Ureter (tissue), 1 donor: ENCODE measurements around the gene LEO1. TPM values are rescaled to one million over a fixed set of nuclear protein-coding genes. Genes with fewer than 3 reads are reported as not detected.
A peak's percentile ranks its signal among the peaks of the same experiment; 100 is the strongest.
"Not testable (repeated sequence)": the region's sequence is repeated elsewhere in the genome, so short reads cannot be mapped to it uniquely, and the experiment has no call there.

ENCODE experiments used
- DNase-seq: peaks from one replicate; pipeline ENCODE4 v3.0.0-alpha.2; 2020; ENCODE audit warnings: low spot score
- total RNA-seq: library from RNA; stranded (reverse); gene quantifications from one replicate; pipeline ENCODE4 v1.2.4, GENCODE V29; 2023
- donor health status: DM: yes; HTN: yes; CAD: no.

LEO1 gene
- total RNA-seq, 1 donor from 2014 or later, result 23.1 TPM

- no peak for DNase-seq
These were observed 32.1 kb upstream of the LEO1 start for GRCh38 chr15:52003710-52004109.

DNA sequence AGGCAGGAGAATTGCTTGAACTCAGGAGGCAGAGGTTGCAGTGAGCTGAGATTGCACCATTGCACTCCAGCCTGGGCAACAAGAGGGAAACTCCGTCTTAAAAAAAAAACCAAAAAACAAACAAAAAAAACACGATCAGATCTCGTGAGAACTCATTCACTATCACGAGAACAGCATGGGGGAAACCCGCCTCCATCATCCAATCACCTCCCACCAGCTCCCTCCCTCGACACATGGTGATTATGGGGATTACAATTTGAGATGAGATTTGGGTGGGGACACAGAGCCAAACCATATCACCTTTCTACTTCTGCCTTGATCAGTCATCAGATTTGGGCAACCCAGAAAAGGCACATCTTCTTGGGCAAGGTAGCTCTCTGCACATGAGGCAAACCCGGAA lies 31.5 kb upstream of the LEO1 start:
- DNase-seq, result not testable (repeated sequence)

- no peak for DNase-seq
These were observed 30.8 kb upstream of the LEO1 start for GRCh38 chr15:52002351-52002750.

DNA sequence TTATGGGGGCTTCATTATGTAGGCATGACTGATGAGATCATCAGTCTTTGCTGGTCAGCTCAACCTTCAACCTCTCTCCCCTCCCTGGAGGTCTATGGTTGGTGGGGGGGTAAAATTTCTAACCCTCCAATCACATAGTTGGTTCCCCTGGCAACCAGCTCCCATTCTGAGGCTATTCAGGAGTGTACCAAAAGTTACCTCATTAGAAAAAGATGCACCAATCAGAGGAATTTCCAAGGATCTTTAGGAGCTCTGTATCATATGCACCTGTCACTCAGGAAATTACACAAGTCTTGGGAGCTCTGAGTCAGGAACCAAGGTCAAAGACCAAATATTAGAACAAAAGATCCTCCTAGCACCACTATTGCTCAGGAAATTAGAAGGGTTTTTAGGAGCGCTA lies 21.4 kb upstream of the LEO1 start:
- no peak for DNase-seq

- DNase-seq, result no peak
These were observed 19.6 kb upstream of the LEO1 start for GRCh38 chr15:51991141-51991540.

- no peak for DNase-seq
These were observed 11.2 kb upstream of the LEO1 start for GRCh38 chr15:51982770-51983103.

DNA sequence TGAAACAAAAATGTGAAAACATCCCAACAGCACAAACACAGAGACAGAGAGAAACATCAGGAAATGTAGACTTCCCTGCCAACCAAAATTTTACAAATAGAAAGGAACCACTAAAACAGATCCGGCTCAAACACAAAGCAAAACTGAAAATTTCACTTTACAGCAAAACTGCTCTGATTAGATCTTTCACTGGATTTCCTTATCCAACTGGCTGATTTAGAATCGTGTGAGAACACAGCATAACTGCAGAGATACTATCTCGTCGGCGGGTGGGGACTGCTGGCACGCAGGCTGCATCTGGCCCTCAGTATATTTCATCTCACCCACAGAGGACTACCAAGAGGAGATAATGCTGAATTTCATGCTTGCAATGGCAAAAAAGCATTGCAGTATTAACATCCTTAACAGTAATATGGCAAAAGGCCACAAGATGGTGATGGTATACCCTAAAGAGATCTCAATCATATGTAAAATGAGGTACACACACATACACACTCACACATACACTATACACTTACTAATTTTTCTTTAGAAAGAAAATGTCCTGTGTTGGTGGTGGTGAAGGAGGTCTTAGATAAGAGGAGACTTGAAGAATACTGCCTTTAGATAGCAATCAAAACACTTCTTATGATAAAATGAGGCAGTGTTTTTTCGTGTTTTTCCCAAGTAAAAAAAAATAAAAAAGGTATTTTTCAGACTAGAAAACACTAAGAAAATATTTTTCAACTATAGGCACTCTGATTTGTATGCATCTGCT lies 10.6 kb upstream of the LEO1 start:
- DNase-seq, result peak; percentile 64

DNA sequence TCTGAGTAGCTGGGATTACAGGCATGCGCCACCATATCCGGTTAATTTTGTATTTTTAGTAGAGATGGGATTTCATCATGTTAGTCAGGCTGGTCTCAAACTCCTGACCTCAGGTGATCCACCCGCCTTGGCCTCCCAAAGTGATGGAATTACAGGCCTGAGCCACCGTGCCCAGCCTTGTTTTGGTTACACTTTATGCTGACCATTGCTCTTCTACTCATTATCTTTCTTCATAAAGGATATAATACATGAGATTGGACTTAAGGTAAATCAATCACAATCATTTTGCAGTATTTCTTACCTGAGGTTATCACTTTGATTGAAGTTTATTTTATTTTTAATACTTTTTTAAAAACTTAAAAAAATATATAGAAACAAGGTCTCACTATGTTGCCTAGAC lies 2.2 kb upstream of the LEO1 start:
- no peak for DNase-seq

GRCh38 chr15:51973220-51973619 lies 1.6 kb upstream of the LEO1 start:
- DNase-seq, result no peak

DNA sequence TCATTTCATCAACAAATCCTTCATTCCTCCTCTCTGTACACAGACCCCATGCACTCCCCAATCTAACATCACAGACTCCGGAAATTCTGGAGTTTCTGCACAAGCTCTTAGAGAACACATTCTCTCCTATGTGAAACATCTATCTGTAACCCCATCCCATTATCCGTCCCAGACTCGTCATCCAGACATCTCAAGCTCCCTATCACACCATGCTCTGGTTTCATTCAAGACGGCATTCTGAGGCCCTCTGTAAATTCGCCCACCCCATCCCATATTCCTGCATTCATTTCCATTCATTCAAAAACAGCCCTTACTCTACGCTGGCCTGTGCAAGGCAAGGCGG lies 575 bp downstream of the LEO1 start:
- no peak for DNase-seq

DNA sequence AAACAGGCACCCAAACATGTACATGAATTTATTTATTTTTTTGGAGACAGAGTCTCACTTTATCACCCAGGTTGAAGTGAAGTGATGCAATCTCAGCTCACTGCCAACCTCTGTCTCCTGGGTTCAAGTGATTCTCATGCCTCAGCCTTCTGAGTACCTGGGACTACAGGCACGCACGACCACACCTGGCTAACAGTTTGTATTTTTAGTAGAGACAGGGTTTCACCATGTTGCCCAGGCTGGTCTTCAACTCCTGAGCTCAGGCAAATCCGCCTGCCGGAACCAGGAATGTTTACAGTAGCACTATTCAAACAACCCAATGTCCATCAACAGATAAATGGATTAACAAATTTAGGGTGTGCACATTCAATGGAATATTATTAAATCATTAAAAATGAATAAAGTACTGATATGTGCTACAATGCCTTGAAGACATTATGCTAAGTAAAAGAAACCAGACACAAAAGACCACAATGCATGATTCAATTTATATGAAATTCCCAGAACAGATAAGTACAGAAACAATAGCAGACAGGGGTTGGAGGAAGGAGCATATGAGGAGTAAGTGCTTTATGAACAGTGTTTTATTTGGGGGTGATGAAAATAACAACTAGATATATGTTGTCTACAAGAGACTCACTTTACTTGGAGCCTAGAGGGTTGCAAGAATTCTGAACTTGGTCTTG lies 1.3 kb downstream of the LEO1 start:
- DNase-seq, result no peak

DNA sequence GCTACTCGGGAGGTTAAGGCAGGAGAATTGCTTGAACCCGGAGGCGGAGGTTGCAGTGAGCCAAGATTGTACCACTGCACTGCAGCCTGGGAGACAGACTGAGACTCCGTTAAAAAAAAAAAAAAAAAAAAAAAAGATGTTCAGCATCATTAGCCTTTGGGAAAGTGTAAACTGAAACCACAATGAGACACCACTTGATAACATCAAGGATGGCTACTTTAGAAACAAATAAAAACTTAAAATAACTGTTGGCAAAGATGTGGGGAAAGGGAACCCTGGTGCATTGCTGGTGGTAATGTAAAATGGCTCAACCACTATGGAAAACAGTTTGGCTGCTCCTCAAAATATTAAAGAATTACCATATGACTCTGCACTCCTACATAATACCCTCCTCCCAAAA lies 1.9 kb downstream of the LEO1 start:
- no peak for DNase-seq

GRCh38 chr15:51967583-51967982 lies 4.0 kb downstream of the LEO1 start:
- no peak for DNase-seq

DNA sequence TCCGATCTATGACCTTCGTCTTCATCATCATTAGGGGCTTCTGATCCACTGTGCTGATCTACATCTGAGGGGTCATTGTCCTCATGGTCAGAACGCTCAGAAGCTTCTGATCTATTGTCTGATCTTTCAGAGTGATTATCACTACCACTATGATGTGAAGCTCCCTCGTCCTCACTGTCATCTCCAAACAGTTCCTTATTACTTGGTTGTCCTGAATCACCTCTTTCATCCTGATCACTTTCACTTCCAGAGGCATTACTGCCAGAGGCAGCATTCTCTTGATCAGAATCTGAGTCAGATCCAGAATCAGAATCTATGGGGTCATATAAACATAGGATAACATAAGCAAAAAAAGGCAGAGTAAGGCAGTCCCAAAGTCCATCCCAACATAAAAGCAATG lies 5.4 kb downstream of the LEO1 start:
- no peak for DNase-seq

DNA sequence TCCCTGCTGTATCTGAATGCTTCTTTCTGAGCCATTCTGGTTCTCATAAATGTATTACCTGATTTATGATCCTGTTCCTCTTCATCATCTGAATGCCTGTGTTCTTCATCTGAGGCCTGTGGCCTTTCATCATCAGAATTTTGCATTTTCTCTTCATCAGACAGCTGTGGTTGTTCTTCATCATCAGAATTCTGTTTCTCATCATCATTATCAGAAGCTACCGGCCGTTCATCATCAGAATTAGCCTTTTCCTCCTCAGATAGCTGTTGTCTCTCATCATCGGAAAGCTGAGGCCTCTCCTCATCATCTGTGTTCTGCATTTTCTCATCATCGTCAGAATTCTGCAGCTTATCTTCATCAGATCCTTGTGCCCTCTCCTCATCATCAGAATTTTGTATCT lies 5.9 kb downstream of the LEO1 start:
- DNase-seq, result no peak

DNA sequence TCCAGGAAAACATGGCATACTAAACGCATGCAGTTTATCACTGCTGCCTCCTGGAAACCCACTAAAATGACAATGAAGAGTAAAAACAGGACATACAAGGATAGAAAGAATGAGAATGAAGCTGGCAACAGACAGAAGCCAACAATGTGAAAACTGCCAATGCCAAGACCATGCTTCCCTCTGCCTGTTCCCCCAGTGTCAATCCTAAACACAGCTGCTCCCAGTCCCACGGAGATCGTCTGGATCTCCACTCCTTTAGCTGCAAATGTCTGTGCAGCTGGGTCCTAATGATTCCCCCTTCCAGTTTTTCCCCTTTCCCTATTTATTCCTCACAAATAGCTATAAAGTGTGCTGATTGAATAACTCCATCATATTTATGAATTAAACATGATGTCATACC lies 16.1 kb downstream of the LEO1 start:
- DNase-seq, result no peak

DNA sequence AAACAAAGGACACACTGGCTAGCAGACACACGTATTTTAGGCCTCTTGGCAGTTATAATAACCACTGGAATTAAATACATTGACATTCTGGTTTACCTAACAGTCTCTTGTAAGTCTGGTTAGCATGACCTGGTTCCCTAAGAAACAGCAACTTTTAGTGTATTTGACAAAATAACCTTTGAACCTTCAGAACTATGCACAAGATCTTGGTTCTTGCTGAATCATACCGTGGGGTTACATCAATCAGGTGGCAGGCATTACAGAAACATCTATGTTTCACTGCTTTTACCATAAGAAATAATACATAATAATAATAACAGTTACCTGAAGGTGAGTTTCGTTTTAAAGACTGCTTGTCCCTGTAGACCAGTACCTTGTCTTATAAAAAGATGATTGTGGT lies 18.8 kb downstream of the LEO1 start:
- DNase-seq, result no peak

GRCh38 chr15:51947124-51947523 lies 24.5 kb downstream of the LEO1 start:
- DNase-seq, result no peak

- DNase-seq, result no peak
These were observed 32.4 kb downstream of the LEO1 start for GRCh38 chr15:51939216-51939615.

DNA sequence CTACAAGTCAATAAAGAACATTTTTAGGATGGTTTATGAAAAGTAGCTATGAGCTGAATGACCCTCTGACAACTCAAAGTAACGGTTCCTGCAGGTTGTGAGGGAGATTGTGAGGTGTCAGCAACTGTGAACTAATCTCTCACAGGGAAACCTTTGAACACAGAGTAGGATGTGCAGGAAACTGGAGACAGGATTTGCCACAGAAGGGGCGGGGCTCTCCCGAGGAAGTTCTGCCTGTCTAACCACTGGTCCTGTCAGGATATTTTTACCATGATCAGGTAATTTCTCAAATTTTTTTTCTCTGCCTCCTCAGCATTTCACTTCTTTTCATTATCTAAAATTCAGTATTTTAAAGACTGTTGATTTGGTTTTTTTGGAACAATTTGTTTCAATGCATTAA lies 33.3 kb downstream of the LEO1 start:
- DNase-seq, result no peak

GRCh38 chr15:51936105-51936478 lies 35.5 kb downstream of the LEO1 start:
- no peak for DNase-seq

- DNase-seq, result no peak
These were observed 36.0 kb downstream of the LEO1 start for GRCh38 chr15:51935466-51936104.

DNA sequence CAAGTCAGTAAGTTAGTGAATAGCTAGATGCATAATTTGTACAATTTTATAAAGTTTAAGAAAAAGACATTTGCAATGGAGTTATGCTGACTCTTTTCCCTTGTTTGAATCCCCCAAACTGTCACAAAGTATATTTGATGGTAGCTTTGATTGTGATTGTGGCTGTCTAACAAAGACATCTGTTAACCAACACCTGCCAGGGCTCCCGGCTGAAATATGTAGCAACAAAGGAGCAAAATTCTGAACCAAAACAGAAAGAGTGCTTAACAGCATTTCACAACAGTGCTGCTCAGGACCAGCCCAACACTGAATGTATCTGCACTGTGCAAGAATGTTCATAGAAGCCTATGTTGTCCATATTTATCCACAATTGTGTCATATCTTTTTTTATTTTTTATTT lies 39.4 kb downstream of the LEO1 start:
- DNase-seq, result no peak

- no peak for DNase-seq
These were observed 39.9 kb downstream of the LEO1 start for GRCh38 chr15:51931638-51932037.
